HEK293 (cell line): ENCODE results near the gene ZNF146.

Experiments
- ATF2 ChIP-seq: fragments of 450-650 bp; formaldehyde crosslinking; IDR thresholded peaks from 2 replicates; pipeline ENCODE4 v1.5.1; 2016; ENCODE audit warnings: missing biosample characterization, missing genetic modification characterization, low read depth
- CTCF ChIP-seq: fragments of 450-650 bp; formaldehyde crosslinking; IDR thresholded peaks from 2 replicates; pipeline ENCODE4 v1.5.1; 2016; ENCODE audit warnings: missing biosample characterization, missing genetic modification characterization
- ELK4 ChIP-seq: IDR thresholded peaks from 2 replicates; pipeline ENCODE4 v1.6.1; 2011; ENCODE audit warnings: mild to moderate bottlenecking, low read depth, low read length, borderline replicate concordance
- KLF1 ChIP-seq: fragments of 450-650 bp; formaldehyde crosslinking; IDR thresholded peaks from 2 replicates; pipeline ENCODE4 v1.5.1; 2016; ENCODE audit warnings: missing biosample characterization, missing genetic modification characterization
- KLF7 ChIP-seq: fragments of 450-650 bp; formaldehyde crosslinking; IDR thresholded peaks from 2 replicates; pipeline ENCODE4 v1.5.1; 2016; ENCODE audit warnings: missing biosample characterization, missing genetic modification characterization, borderline replicate concordance
- PRDM6 ChIP-seq: fragments of 450-650 bp; formaldehyde crosslinking; IDR thresholded peaks from 2 replicates; pipeline ENCODE4 v1.5.1; 2017; ENCODE audit warnings: missing biosample characterization, missing genetic modification characterization
- TCF7L2 ChIP-seq: IDR thresholded peaks from 2 replicates; pipeline ENCODE4 v1.6.1; 2011; ENCODE audit warnings: low read depth, mild to moderate bottlenecking, inconsistent platforms, low read length, moderate library complexity, borderline replicate concordance

- TF ChIP-seq TCF7L2 (no peak), KLF1 (tag by site-specific recombination) (no peak), PRDM6 (tag by site-specific recombination) (no peak), ATF2 (tag by site-specific recombination) (no peak), KLF7 (tag by site-specific recombination) (no peak), CTCF (tag by site-specific recombination) (no peak), ELK4 (no peak)
Observed at GRCh38 chr19:36265064-36265463, 50.2 kb downstream of the ZNF146 start.
